Endothelial cell of umbilical vein (primary cell): ENCODE results near the gene RCOR3. TPM values are rescaled to one million over a fixed set of nuclear protein-coding genes. Genes with fewer than 3 reads are reported as not detected.

Experiments used
- BruUV-seq: library from RNA; stranded (reverse); fragments of 400-500 nt; replicated peaks from 2 replicates; lab custom pipeline; 2021; lab: Mats Ljungman, UMichigan
- CTCF ChIA-PET: fragments of 300-600, 350-600 bp; sonication (Branson Sonifier 250); formaldehyde crosslinking; loops from one replicate; lab custom pipeline; 2021; ENCODE audit warnings: antibody characterized with exemption, inconsistent platforms; lab: Charles Lee
- POLR2A ChIA-PET: fragments of 300-600, 350-600 bp; sonication (Branson Sonifier 250); formaldehyde crosslinking; loops from one replicate; lab custom pipeline; 2021; ENCODE audit warnings: antibody characterized with exemption, inconsistent platforms; lab: Charles Lee
- DNase-seq: peaks from one replicate; pipeline ENCODE4 v3.0.0-alpha.2; 2011; ENCODE audit warnings: low read depth, low spot score
- FAIRE-seq: peaks from 2 replicates; lab custom pipeline; 2011; peaks lifted over from hg19 to GRCh38; lab: Jason Lieb, UNC
- H2AFZ ChIP-seq: 2 replicates; pipeline ENCODE4 v1.6.0; 2012; ENCODE audit warnings: low read depth, low read length, control low read depth, inconsistent platforms
- H3K27ac ChIP-seq: 2 replicates; pipeline ENCODE4 v1.5.1; 2011; ENCODE audit warnings: low read depth, mild to moderate bottlenecking, control low read depth, low read length, moderate library complexity; ENCODE audit not compliant: insufficient read depth
- H3K27me3 ChIP-seq, 2 experiments: 2 replicates each; pipeline versions ENCODE4 v1.6.0 to v1.6.1; 2011; ENCODE audit warnings: low read length in 2 of 2, mixed read lengths in 1 of 2; ENCODE audit not compliant: control insufficient read depth in 2 of 2, insufficient read depth in 2 of 2
- H3K36me3 ChIP-seq, 2 experiments: 2 replicates in 1 of 2; 3 replicates in 1 of 2; pipeline ENCODE4 v1.5.1; 2011; ENCODE audit warnings: low read length in 2 of 2, mild to moderate bottlenecking in 1 of 2, moderate library complexity in 1 of 2; ENCODE audit not compliant: control insufficient read depth in 2 of 2, insufficient read depth in 2 of 2; ENCODE audit errors: extremely low read depth in 1 of 2
- H3K4me1 ChIP-seq: 3 replicates; pipeline ENCODE4 v1.5.1; 2011; ENCODE audit warnings: mild to moderate bottlenecking, low read length; ENCODE audit not compliant: control insufficient read depth, insufficient read depth; ENCODE audit errors: extremely low read depth
- H3K4me2 ChIP-seq: 2 replicates; pipeline ENCODE4 v1.6.1; 2011; ENCODE audit warnings: low read length, control low read depth, mixed read lengths; ENCODE audit not compliant: insufficient read depth
- H3K4me3 ChIP-seq, 3 experiments: fragments of 200-600 bp in 1 of 3; sonication (generic), shearing (Covaris generic) in 1 of 3; replicated peaks in 1 of 3; 2 replicates each; pipeline ENCODE4 v1.5.1; 2011 to 2016; ENCODE audit warnings: control low read depth in 3 of 3, low read length in 3 of 3, mild to moderate bottlenecking in 2 of 3, inconsistent platforms in 1 of 3, low read depth in 1 of 3, moderate library complexity in 1 of 3; ENCODE audit not compliant: insufficient read depth in 1 of 3
- H3K79me2 ChIP-seq: 2 replicates; pipeline ENCODE4 v1.6.0; 2012; ENCODE audit warnings: low read length, inconsistent platforms; ENCODE audit not compliant: control insufficient read depth, insufficient read depth
- H3K9ac ChIP-seq: replicated peaks from 2 replicates; pipeline ENCODE3; 2011; ENCODE audit warnings: low read length, control low read depth; ENCODE audit not compliant: insufficient read depth; ENCODE audit errors: extremely low read depth
- H3K9me1 ChIP-seq: replicated peaks from 3 replicates; pipeline ENCODE4 v1.6.0; 2011; ENCODE audit warnings: mild to moderate bottlenecking, low read length; ENCODE audit not compliant: control insufficient read depth, insufficient read depth; ENCODE audit errors: extremely low read depth
- H3K9me3 ChIP-seq: replicated peaks from 2 replicates; pipeline ENCODE4 v1.5.1; 2012; ENCODE audit warnings: low read length, inconsistent platforms; ENCODE audit not compliant: control insufficient read depth, insufficient read depth
- H4K20me1 ChIP-seq: replicated peaks from 2 replicates; pipeline ENCODE3; 2011; ENCODE audit warnings: mild to moderate bottlenecking, low read length; ENCODE audit not compliant: control insufficient read depth, insufficient read depth; ENCODE audit errors: extremely low read depth
- CTCF ChIP-seq, 2 donors: IDR thresholded peaks; 1 replicate in 1 of 2; 2 replicates in 1 of 2; pipeline ENCODE4 v1.5.1; 2011; ENCODE audit warnings: low read length in 2 of 2, mild to moderate bottlenecking in 2 of 2, moderate library complexity in 2 of 2, control low read depth in 1 of 2, inconsistent platforms in 1 of 2, low read depth in 1 of 2; ENCODE audit not compliant: insufficient read depth in 1 of 2; ENCODE audit errors: extremely low read depth in 1 of 2
- EZH2 ChIP-seq: IDR thresholded peaks from 2 replicates; pipeline ENCODE4 v1.6.1; 2012; ENCODE audit warnings: borderline replicate concordance, low read depth, mild to moderate bottlenecking, moderate library complexity, low read length, inconsistent platforms; ENCODE audit not compliant: severe bottlenecking
- FOS ChIP-seq: IDR thresholded peaks from 2 replicates; pipeline ENCODE4 v1.6.1; 2011; ENCODE audit warnings: mild to moderate bottlenecking, low read length, moderate library complexity, borderline replicate concordance; ENCODE audit not compliant: insufficient read depth
- GATA2 ChIP-seq: IDR thresholded peaks from 2 replicates; pipeline ENCODE4 v1.7.0; 2011; ENCODE audit warnings: low read depth, mild to moderate bottlenecking, moderate library complexity, mixed read lengths, low read length; ENCODE audit not compliant: insufficient read length, insufficient read depth
- JUN ChIP-seq: IDR thresholded peaks from 2 replicates; pipeline ENCODE4 v1.6.1; 2011; ENCODE audit warnings: borderline replicate concordance, low read depth; ENCODE audit not compliant: insufficient read length, insufficient read depth
- MAX ChIP-seq: IDR thresholded peaks from 2 replicates; pipeline ENCODE4 v1.6.1; 2011; ENCODE audit not compliant: insufficient read depth, insufficient read length
- MYC ChIP-seq: IDR thresholded peaks from one replicate; pipeline ENCODE4 v1.6.1; 2011; ENCODE audit warnings: mild to moderate bottlenecking, low read depth, low read length
- POLR2A ChIP-seq: IDR thresholded peaks from 2 replicates; pipeline ENCODE4 v1.6.1; 2012; ENCODE audit warnings: low read depth, mild to moderate bottlenecking, control low read depth, low read length
- POLR2AphosphoS5 ChIP-seq: IDR thresholded peaks from 2 replicates; pipeline ENCODE4 v1.6.1; 2012; ENCODE audit warnings: low read depth, mild to moderate bottlenecking, control low read depth, low read length, moderate library complexity; ENCODE audit not compliant: insufficient read depth
- dilution Hi-C: fragments of 300-500 bp; cut with MboI; formaldehyde crosslinking; loops from one replicate; pipeline ENCODE4 v1.15.0; 2019; ENCODE audit warnings: low sequenced_read_pairs; ENCODE audit not compliant: extremely low pct_ligation_motif_present
- intact Hi-C: fragments of 100-400 bp; cut with micrococcal nuclease; formaldehyde crosslinking; loops from one replicate; pipeline ENCODE4 v1.10.0; 2022
- polyA plus RNA-seq, 4 experiments: library from polyadenylated mRNA; depleted of rRNA in 3 of 4; stranded (reverse) in 3 of 4; unstranded in 1 of 4; fragments of >200 nt; gene quantifications; 2 replicates each; pipeline versions ENCODE4 v1.2.1 to v1.2.3, GENCODE V29; 2011 to 2012; ENCODE audit warnings: missing spikeins in 1 of 4
- total RNA-seq: library from RNA; stranded (reverse); gene quantifications from 2 replicates; pipeline ENCODE4 v1.2.3, GENCODE V29; 2021

RCOR3 gene
- total and polyA plus RNA-seq, 2 donors (not counting 3 experiments of a cell fraction or from before 2014, with no cell fraction given): 24.2 to 34.0 TPM

- CTCF ChIA-PET: no interaction called here
- Histone ChIP-seq H3K9me1 (no peaks in the 10 kb centered on the region), H3K27me3 (no peaks in the 10 kb centered on the region), H3K27ac (no peak overlapping the region), H3K9me3 (no peaks in the 10 kb centered on the region), H2AFZ (no peak overlapping the region), H3K4me1 (no peaks in the 10 kb centered on the region), H3K9ac (no peak overlapping the region), H3K36me3 (peaks cover 11 to 12% of the 10 kb centered on the region in 2 experiments), H3K4me2 (no peak overlapping the region), H3K79me2 (no peaks in the 10 kb centered on the region), H4K20me1 (no peaks in the 10 kb centered on the region), H3K4me3 (no peak overlapping the region)
- no TSS peak for BruUV-seq
- FAIRE-seq (no peak), DNase-seq (no peak)
- dilution Hi-C loops: no loop called here
- TF ChIP-seq CTCF (IDR thresholded peaks at IDR 0.05; ENCODE audit: extremely low read depth in 1 of 2, insufficient read depth in 1 of 2, low read depth in 1 of 2, low read length in 2 of 2): no peak
- no peak for TF ChIP-seq MYC
- no peak for TF ChIP-seq EZH2
- TF ChIP-seq FOS: no peak
- no peak for TF ChIP-seq POLR2AphosphoS5
- TF ChIP-seq JUN: no peak
- TF ChIP-seq MAX: no peak
- TF ChIP-seq POLR2A: no peak
- no peak for TF ChIP-seq GATA2
- POLR2A ChIA-PET: no interaction called here
- intact Hi-C loops: no loop called here
Measured at GRCh38 chr1:211292411-211292810, 33.2 kb downstream of the RCOR3 start.
